ENCODE data around the gene ASMTL.
"Not testable (repeated sequence)": the region's sequence is repeated elsewhere in the genome, so short reads cannot be mapped to it uniquely, and the experiment has no call there.

Gene ASMTL, protein sequence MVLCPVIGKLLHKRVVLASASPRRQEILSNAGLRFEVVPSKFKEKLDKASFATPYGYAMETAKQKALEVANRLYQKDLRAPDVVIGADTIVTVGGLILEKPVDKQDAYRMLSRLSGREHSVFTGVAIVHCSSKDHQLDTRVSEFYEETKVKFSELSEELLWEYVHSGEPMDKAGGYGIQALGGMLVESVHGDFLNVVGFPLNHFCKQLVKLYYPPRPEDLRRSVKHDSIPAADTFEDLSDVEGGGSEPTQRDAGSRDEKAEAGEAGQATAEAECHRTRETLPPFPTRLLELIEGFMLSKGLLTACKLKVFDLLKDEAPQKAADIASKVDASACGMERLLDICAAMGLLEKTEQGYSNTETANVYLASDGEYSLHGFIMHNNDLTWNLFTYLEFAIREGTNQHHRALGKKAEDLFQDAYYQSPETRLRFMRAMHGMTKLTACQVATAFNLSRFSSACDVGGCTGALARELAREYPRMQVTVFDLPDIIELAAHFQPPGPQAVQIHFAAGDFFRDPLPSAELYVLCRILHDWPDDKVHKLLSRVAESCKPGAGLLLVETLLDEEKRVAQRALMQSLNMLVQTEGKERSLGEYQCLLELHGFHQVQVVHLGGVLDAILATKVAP

DNA sequence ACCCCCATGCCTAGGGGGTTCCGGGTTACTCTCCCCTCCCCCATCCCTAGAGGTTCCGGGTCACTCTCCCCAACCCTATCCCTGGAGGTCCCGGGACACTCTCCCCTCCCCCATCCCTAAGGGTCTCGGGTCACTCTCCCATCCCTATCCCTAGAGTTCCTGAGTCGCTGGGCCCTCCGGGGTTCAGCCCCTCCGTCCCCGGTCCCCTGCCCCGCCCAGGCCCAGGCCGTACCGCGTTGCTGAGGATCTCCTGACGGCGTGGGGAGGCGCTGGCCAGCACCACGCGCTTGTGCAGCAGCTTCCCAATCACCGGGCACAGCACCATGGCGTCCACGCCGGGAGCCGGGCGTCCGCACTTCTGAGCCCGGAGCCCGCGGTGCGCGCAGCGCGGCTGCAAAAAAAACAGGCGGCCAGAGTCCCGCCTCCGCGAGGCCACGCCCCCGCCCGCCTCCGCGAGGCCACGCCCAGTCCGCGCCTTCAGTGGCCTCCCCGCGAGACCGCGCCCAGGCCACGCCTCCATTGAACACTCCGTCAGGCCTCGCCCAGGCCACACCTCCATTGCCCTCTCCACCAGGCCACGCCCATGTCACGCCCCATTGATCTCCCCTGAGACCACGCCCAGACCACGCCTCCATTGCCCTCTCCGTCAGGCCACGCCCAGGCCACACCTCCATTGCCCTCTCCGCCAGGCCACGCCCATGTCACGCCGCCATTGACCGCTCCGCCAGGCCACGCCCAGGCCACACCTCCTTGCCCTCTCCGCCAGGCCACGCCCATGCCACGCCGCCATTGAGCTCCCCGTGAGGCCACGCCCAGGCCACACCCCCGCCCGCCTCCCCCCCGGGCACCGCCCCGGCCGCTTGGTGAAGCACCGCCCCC, at the start of gene ASMTL:
Gene ASMTL, minus strand, starts transcription at position 394 of the 879 bp plus-strand sequence. Its CDS starts 69 bp downstream, at position 325.
- DNase-seq, result no peak

- no peak for DNase-seq
Measured at GRCh38 chrX:1502241-1502640, 49.5 kb upstream of the ASMTL start.

GRCh38 chrX:1500701-1501624, 48.3 kb upstream of the ASMTL start:
- no peak for DNase-seq

GRCh38 chrX:1496076-1496475, 43.4 kb upstream of the ASMTL start:
- DNase-seq, result no peak

DNA sequence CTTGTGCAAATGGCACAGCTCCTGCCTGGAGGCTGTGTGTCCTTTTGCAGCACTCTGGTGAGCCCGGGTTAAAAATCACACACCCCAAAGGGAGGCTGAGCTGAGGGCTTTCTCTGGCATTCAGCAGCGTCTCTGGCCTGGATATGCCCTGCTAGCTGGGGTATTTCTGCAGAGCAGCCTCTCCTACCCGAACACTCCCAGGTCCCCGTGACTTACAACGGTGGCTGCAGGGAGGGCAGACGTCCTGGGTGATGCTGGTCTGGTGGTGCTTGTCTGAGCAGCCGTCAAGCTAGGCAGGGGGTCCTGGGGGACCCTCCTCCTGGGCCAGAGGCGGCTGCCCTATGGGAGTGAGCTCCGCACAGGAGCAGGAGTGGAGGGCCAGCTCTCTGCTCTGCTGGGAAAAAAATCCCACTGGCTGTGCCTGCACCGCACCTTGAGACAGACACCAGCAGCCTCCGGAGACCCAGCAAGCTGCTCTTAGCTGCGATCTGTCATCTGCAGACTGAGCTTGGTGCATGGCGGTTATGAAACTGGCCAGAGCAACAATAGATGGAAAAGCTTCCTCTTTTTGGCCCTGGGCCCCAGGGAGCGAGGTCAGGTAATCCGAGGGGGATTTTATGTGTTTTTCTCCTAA, 41.3 kb upstream of the ASMTL start:
- DNase-seq, result no peak

DNA sequence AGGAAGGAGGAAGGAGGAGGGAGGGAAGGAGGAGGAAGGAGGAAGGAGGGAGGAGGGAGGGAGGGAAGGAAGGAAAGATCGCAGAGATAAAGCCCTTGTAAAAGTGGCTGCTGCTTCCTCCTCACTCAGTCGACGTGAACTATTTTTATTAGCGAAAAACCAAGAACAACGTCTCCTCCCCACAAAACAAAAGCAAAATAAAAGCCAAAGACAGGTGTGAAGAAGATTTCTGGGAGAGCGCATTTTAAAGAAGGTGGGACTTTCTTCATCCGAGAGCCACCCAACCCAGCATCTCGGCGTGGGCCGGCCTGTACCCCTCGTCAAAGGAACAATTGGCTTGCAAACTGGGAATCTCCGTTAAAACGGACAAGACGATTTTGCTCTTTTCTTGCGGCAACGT, 40.7 kb upstream of the ASMTL start:
- no peak for DNase-seq

GRCh38 chrX:1492421-1493012, 39.8 kb upstream of the ASMTL start:
- DNase-seq, result no peak

DNA sequence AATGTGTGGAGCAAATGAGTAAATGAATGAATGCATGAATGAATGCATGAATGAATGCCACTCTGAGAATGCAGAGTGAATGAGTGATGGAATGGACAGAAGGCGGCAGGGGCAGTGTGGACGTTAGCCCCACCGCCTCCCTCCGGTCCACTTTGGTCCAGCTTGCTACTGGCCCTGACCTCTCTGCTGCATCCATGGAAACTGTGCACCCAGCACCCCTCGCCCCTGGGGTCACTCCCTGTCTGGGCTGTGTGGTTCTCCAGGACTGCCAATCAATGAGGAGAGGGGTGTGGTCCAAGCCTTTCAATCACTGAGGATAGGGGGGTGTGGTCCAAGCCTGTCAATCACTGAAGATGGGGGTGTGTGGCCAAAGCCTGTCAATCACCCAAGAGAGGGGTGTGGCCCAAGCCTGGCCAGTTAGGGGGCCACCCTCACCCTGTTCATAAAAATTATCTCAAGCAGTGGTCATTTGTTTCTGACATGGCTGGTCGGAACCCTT, 39.2 kb upstream of the ASMTL start:
- no peak for DNase-seq

DNA sequence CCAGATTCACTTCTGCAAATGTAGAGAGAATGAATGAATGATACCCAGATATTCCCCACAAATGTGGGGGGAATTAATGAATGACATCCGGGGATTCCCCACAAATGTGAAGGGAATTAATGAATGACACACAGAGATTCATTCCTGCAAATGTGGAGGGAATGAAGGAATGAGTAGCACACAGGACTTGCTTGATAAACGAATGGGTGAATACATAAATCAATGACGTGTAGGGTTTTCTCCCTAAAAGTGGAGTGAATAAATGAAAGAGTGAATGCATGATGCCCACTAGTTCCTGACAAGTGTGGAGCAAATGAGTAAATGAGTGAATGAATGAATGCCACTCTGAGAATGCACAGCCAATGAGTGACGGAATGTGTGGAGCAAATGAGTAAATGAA, 38.5 kb upstream of the ASMTL start:
- not testable (repeated sequence) for DNase-seq

DNA sequence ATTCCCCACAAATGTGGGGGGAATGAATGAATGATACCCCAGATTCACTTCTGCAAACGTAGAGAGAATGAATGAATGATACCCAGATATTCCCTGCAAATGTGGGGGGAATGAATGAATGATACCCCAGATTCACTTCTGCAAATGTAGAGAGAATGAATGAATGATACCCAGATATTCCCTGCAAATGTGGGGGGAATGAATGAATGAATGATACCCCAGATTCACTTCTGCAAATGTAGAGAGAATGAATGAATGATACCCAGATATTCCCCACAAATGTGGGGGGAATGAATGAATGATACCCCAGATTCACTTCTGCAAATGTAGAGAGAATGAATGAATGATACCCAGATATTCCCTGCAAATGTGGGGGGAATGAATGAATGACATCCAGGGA, 38.0 kb upstream of the ASMTL start:
- not testable (repeated sequence) for DNase-seq

DNA sequence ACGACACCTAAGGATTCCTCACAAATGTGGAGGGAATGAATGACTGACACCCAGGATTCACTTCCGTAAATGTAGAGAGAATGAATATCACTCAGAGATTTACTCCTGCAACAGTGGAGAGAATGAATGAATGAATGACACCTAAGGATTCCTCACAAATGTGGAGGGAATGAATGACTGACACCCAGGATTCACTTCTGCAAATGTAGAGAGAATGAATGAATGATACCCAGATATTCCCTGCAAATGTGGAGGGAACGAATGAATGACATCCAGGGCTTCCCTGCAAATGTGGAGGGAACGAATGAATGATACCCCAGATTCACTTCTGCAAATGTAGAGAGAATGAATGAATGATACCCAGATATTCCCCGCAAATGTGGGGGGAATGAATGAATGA, 36.6 kb upstream of the ASMTL start:
- DNase-seq, result not testable (repeated sequence)

DNA sequence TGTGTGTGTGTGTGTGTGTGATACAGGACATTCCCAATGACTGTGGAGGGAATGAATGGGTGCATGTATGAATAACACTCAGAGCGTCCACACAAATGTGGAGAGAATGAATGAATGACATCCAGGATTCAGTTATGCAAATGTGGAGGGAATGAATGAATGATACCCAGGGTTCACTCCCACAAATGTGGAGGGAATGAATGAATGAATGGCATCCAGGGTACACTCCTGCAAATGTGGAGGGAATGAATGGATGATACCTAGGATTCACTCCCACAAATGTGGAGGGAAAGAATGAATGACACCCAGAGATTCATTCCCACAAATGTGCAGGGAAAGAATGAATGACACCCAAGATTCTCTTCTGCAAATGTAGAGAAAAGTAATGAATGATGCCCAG, 36.0 kb upstream of the ASMTL start:
- DNase-seq, result no peak

DNA sequence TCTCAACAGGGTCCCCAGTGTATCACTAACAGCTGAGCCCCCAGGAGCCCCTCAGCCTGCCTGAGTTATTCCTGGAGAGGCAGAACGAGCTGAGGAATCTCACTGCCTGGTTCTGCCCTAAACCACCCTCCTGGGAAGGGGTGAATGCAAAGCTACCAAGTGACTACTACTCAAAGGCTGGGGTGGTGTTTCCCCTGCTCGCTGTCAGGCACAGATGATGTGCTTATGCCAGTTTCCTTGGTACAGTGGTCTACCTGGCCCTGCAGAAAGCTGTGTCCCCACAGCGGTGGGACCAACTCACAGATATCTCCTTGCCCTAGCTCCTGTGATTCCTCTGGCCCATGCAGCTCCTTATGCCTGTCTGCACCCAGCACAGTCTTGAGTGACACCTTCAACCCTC, 35.4 kb upstream of the ASMTL start:
- DNase-seq, result no peak

GRCh38 chrX:1487401-1487800, 34.7 kb upstream of the ASMTL start:
- DNase-seq, result no peak

DNA sequence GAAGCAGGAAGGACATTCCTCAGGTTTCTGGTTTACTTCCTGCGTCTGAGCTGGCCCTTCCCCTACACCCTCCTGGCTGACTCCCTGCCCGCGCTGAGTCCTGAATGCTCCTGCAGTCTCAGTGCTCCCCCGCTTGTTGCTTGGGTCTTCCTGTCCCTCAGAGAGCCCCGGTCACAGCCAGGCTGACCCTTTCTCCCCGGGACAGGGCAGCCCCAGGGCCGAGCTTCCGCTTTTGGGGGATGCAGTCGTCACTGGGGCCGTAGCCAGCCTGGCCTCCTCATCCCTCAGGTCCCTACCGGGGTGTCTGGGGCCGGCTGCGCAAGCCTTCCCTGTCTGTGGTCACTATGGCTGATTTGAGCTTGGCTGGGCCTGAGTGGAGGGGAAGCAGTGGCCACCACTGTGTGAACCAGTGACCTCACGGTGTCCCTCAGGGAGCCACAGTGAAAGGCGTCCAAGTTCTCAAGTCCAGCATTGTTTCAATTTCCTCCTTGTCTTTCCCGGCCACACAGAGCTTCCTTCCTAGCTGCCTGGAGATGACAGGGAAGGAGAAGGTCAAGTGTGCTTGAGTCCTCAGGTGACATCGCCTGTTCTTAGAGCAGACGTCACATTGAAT, 34.1 kb upstream of the ASMTL start:
- no peak for DNase-seq

DNA sequence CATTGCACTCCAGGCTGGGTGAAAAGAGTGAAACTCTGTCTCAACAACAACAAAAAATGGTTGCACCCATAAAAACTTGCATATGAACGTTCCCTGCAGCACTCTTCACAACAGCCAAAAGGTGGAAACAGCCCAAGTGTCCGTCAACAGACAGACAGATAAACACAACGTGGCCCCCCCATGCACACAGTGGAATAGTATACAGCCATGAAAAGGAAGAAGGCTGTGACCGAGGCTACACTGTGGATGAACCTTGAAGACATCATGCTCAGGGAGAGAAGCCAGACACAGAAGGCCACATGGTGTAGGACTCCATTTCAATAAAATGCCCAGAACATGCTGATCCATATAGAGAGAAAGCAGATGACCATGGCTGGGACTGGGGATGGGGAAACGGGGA, 33.5 kb upstream of the ASMTL start:
- no peak for DNase-seq

DNA sequence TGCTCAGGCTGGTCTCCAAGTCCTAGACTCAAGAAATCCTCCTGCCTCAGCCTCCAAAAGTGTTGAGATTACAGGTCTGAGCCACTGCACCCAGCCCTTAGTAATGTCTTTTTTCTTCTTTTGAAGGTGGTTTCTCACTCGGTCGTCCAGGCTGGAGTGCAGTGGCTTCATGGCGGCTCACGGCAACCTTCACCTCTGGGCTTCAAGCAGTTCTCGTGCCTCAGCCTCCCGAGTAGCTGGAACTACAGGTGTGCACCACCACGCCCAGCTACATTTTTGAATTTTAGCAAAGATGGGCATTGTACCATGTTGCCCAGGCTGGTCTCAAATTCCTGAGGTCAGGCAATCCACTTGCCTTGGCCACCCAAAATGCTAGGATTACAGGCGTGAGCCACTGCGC, 32.3 kb upstream of the ASMTL start:
- no peak for DNase-seq

DNA sequence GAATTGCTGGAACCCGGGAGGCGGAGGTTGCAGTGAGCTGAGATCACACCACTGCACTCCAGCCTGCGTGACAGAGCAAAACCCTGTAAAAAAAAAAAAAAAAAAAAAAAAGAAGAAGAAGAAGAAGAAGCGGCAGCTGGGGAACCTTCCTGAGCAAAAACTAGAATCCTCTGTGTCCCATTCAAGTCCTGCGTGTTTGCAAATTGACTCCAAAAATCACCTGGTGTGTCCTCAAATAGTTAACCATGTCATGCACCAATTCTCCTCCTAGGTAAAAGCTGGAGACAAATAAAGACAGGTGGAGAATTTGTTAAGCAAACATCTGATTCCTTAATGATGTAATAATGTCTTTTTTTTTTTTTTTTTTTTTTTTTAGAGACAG, 31.9 kb upstream of the ASMTL start:
- DNase-seq, result no peak

GRCh38 chrX:1483843-1484637, 31.3 kb upstream of the ASMTL start:
- no peak for DNase-seq

DNA sequence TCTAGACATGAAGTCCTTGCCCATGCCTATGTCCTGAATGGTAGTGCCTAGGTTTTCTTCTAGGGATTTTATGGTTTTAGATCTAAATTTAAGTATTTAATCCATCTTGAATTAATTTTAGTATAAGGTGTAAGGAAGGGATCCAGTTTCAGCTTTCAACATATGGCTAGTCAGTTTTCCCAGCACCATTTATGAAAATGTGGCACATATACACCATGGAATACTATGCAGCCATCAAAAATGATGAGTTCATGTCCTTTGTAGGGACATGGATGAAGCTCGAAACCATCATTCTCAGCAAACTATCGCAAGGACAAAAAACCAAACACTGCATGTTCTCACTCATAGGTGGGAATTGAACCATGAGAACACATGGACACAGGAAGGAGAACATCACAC, 29.8 kb upstream of the ASMTL start:
- DNase-seq, result not testable (repeated sequence)
